ENCODE data around the gene UQCC2. TPM values are rescaled to one million over a fixed set of nuclear protein-coding genes. Genes with fewer than 3 reads are reported as not detected.

Gene UQCC2
- total and polyA plus RNA-seq, 4 experiments from 2014 or later: 22.8 to 57.9 (median 34.6) TPM

- no peak overlapping the region for H3K4me3 Mint-ChIP-seq
- Histone ChIP-seq H3K27me3 (ENCODE audit: insufficient read depth, low read length) (no peaks in the 10 kb centered on the region), H3K36me3 (ENCODE audit: insufficient read depth, low read length) (no peaks in the 10 kb centered on the region), H3K4me3 (ENCODE audit: low read length in 2 of 2) (no peak overlapping the region), H3K4me1 (ENCODE audit: insufficient read depth, low read length) (peaks cover 40% of the 10 kb centered on the region), H3K9me3 (ENCODE audit: control insufficient read depth in 1 of 2, low read length in 2 of 2) (no peaks in the 10 kb centered on the region), H3K27ac (ENCODE audit: low read depth, low read length) (peak overlapping the region; percentile 12)
- ChIA-PET POLR2A (ENCODE audit: partially characterized antibody) (interaction anchor here (1.2 to 3.1 kb wide), 4 partner anchors 9 to 113 kb away, joined by 4 to 17 read pairs (median 6); partner anchors contain the start of gene UQCC2), CTCF (ENCODE audit: partially characterized antibody) (interaction anchor here (1.0 to 4.0 kb wide), 18 partner anchors 8 to 152 kb away, joined by 3 to 77 read pairs (median 10); partner anchors contain the start of genes BAK1, ITPR3 and UQCC2)
- no peaks in the 10 kb centered on the region for H3K9me3 Mint-ChIP-seq
- DNase-seq: no peak
- intact Hi-C loops (cut with micrococcal nuclease): loop anchor here (1.0 kb wide), 2 partner anchors 110 to 114 kb away; no protein-coding TSS in a partner anchor
- H3K36me3 Mint-ChIP-seq: peaks cover 10 to 21% of the 10 kb centered on the region in 2 donors
- peak overlapping the region in 5 of 7 donors; percentile 73 to 93 (median 90) for H3K27ac Mint-ChIP-seq
- no peaks in the 10 kb centered on the region for H3K27me3 Mint-ChIP-seq
- peaks cover 22 to 53% (median 37%) of the 10 kb centered on the region in 4 donors for H3K4me1 Mint-ChIP-seq
Observed at GRCh38 chr6:33699739-33700138, 11.8 kb downstream of the UQCC2 start.

GRCh38 chr6:33699131-33699530 lies 12.4 kb downstream of the UQCC2 start:
- Histone ChIP-seq H3K36me3 (ENCODE audit: insufficient read depth, low read length) (peaks cover 2% of the 10 kb centered on the region), H3K9me3 (ENCODE audit: control insufficient read depth in 1 of 2, low read length in 2 of 2) (no peaks in the 10 kb centered on the region), H3K4me1 (ENCODE audit: insufficient read depth, low read length) (peaks cover 46% of the 10 kb centered on the region), H3K27ac (ENCODE audit: low read depth, low read length) (no peak overlapping the region), H3K4me3 (ENCODE audit: low read length in 2 of 2) (no peak overlapping the region), H3K27me3 (ENCODE audit: insufficient read depth, low read length) (no peaks in the 10 kb centered on the region)
- Mint-ChIP-seq H3K4me3 (no peak overlapping the region), H3K4me1 (peaks cover 28 to 59% (median 42%) of the 10 kb centered on the region in 4 donors), H3K27ac (peak overlapping the region in 3 of 7 donors; percentile 43 to 79 (median 64)), H3K27me3 (no peaks in the 10 kb centered on the region), H3K9me3 (no peaks in the 10 kb centered on the region), H3K36me3 (peaks cover 16 to 24% of the 10 kb centered on the region in 2 donors)
- no peak for DNase-seq
- ChIA-PET POLR2A (ENCODE audit: partially characterized antibody) (interaction anchor here (3.1 kb wide), 1 partner anchor 12 kb away, joined by 17 read pairs; the partner anchor contains the start of gene UQCC2), CTCF (ENCODE audit: partially characterized antibody) (interaction anchor here (1.3 kb wide), 1 partner anchor 114 kb away, joined by 3 read pairs; no protein-coding TSS in a partner anchor)
- intact Hi-C loops (cut with micrococcal nuclease): no loop called here

- no peak overlapping the region for H3K27ac ChIP-seq (ENCODE audit: low read depth, low read length)
Observed at GRCh38 chr6:33698494-33698893, 13.0 kb downstream of the UQCC2 start.

GRCh38 chr6:33697845-33698244 lies 13.7 kb downstream of the UQCC2 start:
- H3K27ac ChIP-seq (ENCODE audit: low read depth, low read length): peak overlapping the region; percentile 76
- peaks cover 59% of the 10 kb centered on the region for H3K4me1 ChIP-seq (ENCODE audit: insufficient read depth, low read length)
- Mint-ChIP-seq H3K27me3 (no peaks in the 10 kb centered on the region), H3K9me3 (no peaks in the 10 kb centered on the region), H3K4me1 (peaks cover 35 to 72% (median 51%) of the 10 kb centered on the region in 4 donors), H3K27ac (peak overlapping the region; percentile 97 to 99 (median 98)), H3K36me3 (peaks cover 19 to 27% of the 10 kb centered on the region in 2 donors), H3K4me3 (peak overlapping the region in 4 of 8 donors; percentile 21 to 89 (median 45))
- peaks cover 7% of the 10 kb centered on the region for H3K36me3 ChIP-seq (ENCODE audit: insufficient read depth, low read length)
- ChIA-PET CTCF (ENCODE audit: partially characterized antibody) (interaction anchor here (1.0 to 2.1 kb wide), 6 partner anchors 14 to 112 kb away, joined by 4 to 8 read pairs (median 5); partner anchors contain the start of gene UQCC2), POLR2A (ENCODE audit: partially characterized antibody) (interaction anchor here (0.8 to 6.1 kb wide), 9 partner anchors 10 to 127 kb away, joined by 3 to 44 read pairs (median 5); partner anchors contain the start of genes ITPR3 and UQCC2)
- no peak overlapping the region for H3K4me3 ChIP-seq (ENCODE audit: low read length in 2 of 2)
- no peaks in the 10 kb centered on the region for H3K27me3 ChIP-seq (ENCODE audit: insufficient read depth, low read length)
- H3K9me3 ChIP-seq (ENCODE audit: control insufficient read depth in 1 of 2, low read length in 2 of 2): no peaks in the 10 kb centered on the region
- intact Hi-C loops (cut with micrococcal nuclease): no loop called here
- no peak for DNase-seq

More at GRCh38 chr6:33698494-33698893, 13.0 kb downstream of the UQCC2 start:
- Histone ChIP-seq H3K4me1 (ENCODE audit: insufficient read depth, low read length) (peaks cover 53% of the 10 kb centered on the region), H3K4me3 (ENCODE audit: low read length in 2 of 2) (no peak overlapping the region), H3K36me3 (ENCODE audit: insufficient read depth, low read length) (peaks cover 7% of the 10 kb centered on the region), H3K27me3 (ENCODE audit: insufficient read depth, low read length) (no peaks in the 10 kb centered on the region), H3K9me3 (ENCODE audit: control insufficient read depth in 1 of 2, low read length in 2 of 2) (no peaks in the 10 kb centered on the region)
- ChIA-PET POLR2A (ENCODE audit: partially characterized antibody) (interaction anchor here (6.1 kb wide), 1 partner anchor 76 kb away, joined by 44 read pairs; the partner anchor contains the start of gene ITPR3), CTCF (ENCODE audit: partially characterized antibody) (interaction anchor here (1.3 to 2.1 kb wide), 2 partner anchors 111 to 113 kb away, joined by 3 to 8 read pairs; no protein-coding TSS in a partner anchor)
- Mint-ChIP-seq H3K4me1 (peaks cover 31 to 65% (median 46%) of the 10 kb centered on the region in 4 donors), H3K4me3 (no peak overlapping the region), H3K36me3 (peaks cover 19 to 26% of the 10 kb centered on the region in 2 donors), H3K27ac (peak overlapping the region in 5 of 7 donors; percentile 22 to 64 (median 42)), H3K9me3 (no peaks in the 10 kb centered on the region), H3K27me3 (no peaks in the 10 kb centered on the region)
- intact Hi-C loops (cut with micrococcal nuclease): no loop called here
- no peak for DNase-seq

GRCh38 chr6:33696548-33697518 lies 14.7 kb downstream of the UQCC2 start:
- peaks cover 9% of the 10 kb centered on the region for H3K36me3 ChIP-seq (ENCODE audit: insufficient read depth, low read length)
- Mint-ChIP-seq H3K36me3 (peaks cover 25 to 36% of the 10 kb centered on the region in 2 donors), H3K4me3 (peak overlapping the region; percentile 49 to 89 (median 77)), H3K27ac (peak overlapping the region; percentile 97 to 99 (median 98)), H3K27me3 (no peaks in the 10 kb centered on the region), H3K9me3 (no peaks in the 10 kb centered on the region), H3K4me1 (peaks cover 42 to 82% (median 57%) of the 10 kb centered on the region in 4 donors)
- no peak overlapping the region for H3K4me3 ChIP-seq (ENCODE audit: low read length in 2 of 2)
- intact Hi-C loops (cut with micrococcal nuclease): loop anchor here (1.0 kb wide), 1 partner anchor 14 kb away; the partner anchor contains the start of gene UQCC2
- H3K4me1 ChIP-seq (ENCODE audit: insufficient read depth, low read length): peaks cover 69% of the 10 kb centered on the region
- peak; percentile 43 to 65 (median 47) for DNase-seq
- ChIA-PET CTCF (ENCODE audit: partially characterized antibody) (interaction anchor here (0.6 to 2.1 kb wide), 10 partner anchors 15 to 141 kb away, joined by 3 to 8 read pairs (median 4); partner anchors contain the start of genes BAK1 and UQCC2), POLR2A (ENCODE audit: partially characterized antibody) (interaction anchor here (0.8 to 6.1 kb wide), 13 partner anchors 9 to 126 kb away, joined by 3 to 44 read pairs (median 5); partner anchors contain the start of genes BAK1, ITPR3 and UQCC2)
- H3K9me3 ChIP-seq (ENCODE audit: control insufficient read depth in 1 of 2, low read length in 2 of 2): no peaks in the 10 kb centered on the region
- H3K27ac ChIP-seq (ENCODE audit: low read depth, low read length): peak overlapping the region; percentile 76
- H3K27me3 ChIP-seq (ENCODE audit: insufficient read depth, low read length): no peaks in the 10 kb centered on the region

GRCh38 chr6:33696076-33696475 lies 15.4 kb downstream of the UQCC2 start:
- Histone ChIP-seq H3K27me3 (ENCODE audit: insufficient read depth, low read length) (no peaks in the 10 kb centered on the region), H3K4me3 (ENCODE audit: low read length in 2 of 2) (no peak overlapping the region), H3K4me1 (ENCODE audit: insufficient read depth, low read length) (peaks cover 72% of the 10 kb centered on the region), H3K36me3 (ENCODE audit: insufficient read depth, low read length) (peaks cover 17% of the 10 kb centered on the region), H3K9me3 (ENCODE audit: control insufficient read depth in 1 of 2, low read length in 2 of 2) (no peaks in the 10 kb centered on the region), H3K27ac (ENCODE audit: low read depth, low read length) (peak overlapping the region; percentile 76)
- Mint-ChIP-seq H3K36me3 (peaks cover 28 to 40% of the 10 kb centered on the region in 2 donors), H3K27me3 (no peaks in the 10 kb centered on the region), H3K4me1 (peaks cover 42 to 90% (median 62%) of the 10 kb centered on the region in 4 donors), H3K27ac (peak overlapping the region; percentile 97 to 99 (median 98)), H3K4me3 (peak overlapping the region in 7 of 8 donors; percentile 34 to 89 (median 77)), H3K9me3 (no peaks in the 10 kb centered on the region)
- intact Hi-C loops (cut with micrococcal nuclease): loop anchor here (1.0 kb wide), 1 partner anchor 15 kb away; the partner anchor contains the start of gene UQCC2
- ChIA-PET POLR2A (ENCODE audit: partially characterized antibody) (interaction anchor here (1.2 to 6.1 kb wide), 7 partner anchors 8 to 116 kb away, joined by 3 to 44 read pairs (median 7); partner anchors contain the start of genes BAK1, ITPR3 and UQCC2), CTCF (ENCODE audit: partially characterized antibody) (interaction anchor here (1.0 to 3.4 kb wide), 4 partner anchors 15 to 109 kb away, joined by 3 to 19 read pairs (median 8); partner anchors contain the start of gene UQCC2)
- no peak for DNase-seq

Data from CD4-positive, alpha-beta memory T cell (primary cell).